DOHH2 (cell line): ENCODE data around the gene PAX2.

Source experiments
- H3F3A ChIP-seq: fragments of 200-600 bp; sonication (generic), shearing (Covaris generic); 2 replicates; pipeline ENCODE4 v1.6.0; 2016; ENCODE audit warnings: antibody characterized with exemption, mild to moderate bottlenecking; ENCODE audit not compliant: control insufficient read depth, insufficient read depth
- H3K27ac ChIP-seq: fragments of 200-600 bp; sonication (generic); 2 replicates; pipeline ENCODE4 v1.5.1; 2014; ENCODE audit warnings: low read depth, mild to moderate bottlenecking, low read length, moderate library complexity
- H3K27me3 ChIP-seq: fragments of 200-600 bp; sonication (generic); 2 replicates; pipeline ENCODE4 v1.6.1; 2014; ENCODE audit warnings: mild to moderate bottlenecking, low read length, mixed read lengths; ENCODE audit not compliant: control insufficient read depth
- H3K36me3 ChIP-seq: fragments of 200-600 bp; sonication (generic); 2 replicates; pipeline ENCODE4 v1.6.1; 2014; ENCODE audit warnings: mild to moderate bottlenecking, low read length, moderate library complexity, mixed read lengths; ENCODE audit not compliant: control insufficient read depth
- H3K4me1 ChIP-seq: fragments of 200-600 bp; sonication (generic); 2 replicates; pipeline ENCODE4 v1.6.1; 2014; ENCODE audit warnings: mild to moderate bottlenecking, low read length, mixed read lengths; ENCODE audit not compliant: control insufficient read depth
- H3K4me2 ChIP-seq: fragments of 200-600 bp; sonication (generic); 2 replicates; pipeline ENCODE4 v1.6.0; 2014; ENCODE audit warnings: mild to moderate bottlenecking, low read length, moderate library complexity
- H3K4me3 ChIP-seq: fragments of 200-600 bp; sonication (generic); 2 replicates; pipeline ENCODE4 v1.5.1; 2014; ENCODE audit warnings: mild to moderate bottlenecking, low read length, mixed read lengths
- H3K79me2 ChIP-seq: fragments of 200-600 bp; sonication (generic); 2 replicates; pipeline ENCODE4 v1.6.1; 2014; ENCODE audit warnings: mild to moderate bottlenecking, low read length, mixed read lengths; ENCODE audit not compliant: control insufficient read depth
- H3K9me2 ChIP-seq: fragments of 200-600 bp; sonication (generic); replicated peaks from 2 replicates; pipeline ENCODE4 v1.6.1; 2014; ENCODE audit warnings: mild to moderate bottlenecking, low read length, mixed read lengths; ENCODE audit not compliant: control insufficient read depth
- H3K9me3 ChIP-seq: fragments of 200-600 bp; sonication (generic); 2 replicates; pipeline ENCODE4 v1.6.1; 2014; ENCODE audit warnings: antibody characterized with exemption, low read length, mixed read lengths; ENCODE audit not compliant: control insufficient read depth, insufficient read depth
- H4K20me1 ChIP-seq: fragments of 200-600 bp; sonication (generic); 2 replicates; pipeline ENCODE4 v1.6.0; 2014; ENCODE audit warnings: low read depth, mild to moderate bottlenecking, antibody characterized with exemption, low read length, moderate library complexity; ENCODE audit not compliant: control insufficient read depth, insufficient read depth
- CTCF ChIP-seq: fragments of 200-600 bp; sonication (generic); IDR thresholded peaks from one replicate; pipeline ENCODE4 v1.5.1; 2014; ENCODE audit warnings: antibody characterized with exemption, mild to moderate bottlenecking, low read depth, low read length; ENCODE audit not compliant: poor library complexity, severe bottlenecking
- EZH2phosphoT487 ChIP-seq: fragments of 200-600 bp; sonication (generic); IDR thresholded peaks from 2 replicates; pipeline ENCODE4 v1.6.1; 2017; ENCODE audit warnings: borderline replicate concordance, mild to moderate bottlenecking, antibody characterized with exemption, low read length, moderate library complexity, mixed read lengths

Gene PAX2

GRCh38 chr10:100864036-100864885 lies 118.9 kb downstream of the PAX2 start:
- Histone ChIP-seq H3K4me2 (no peak overlapping the region), H3K36me3 (no peaks in the 10 kb centered on the region), H3K9me3 (no peaks in the 10 kb centered on the region), H3K9me2 (no peaks in the 10 kb centered on the region), H4K20me1 (no peaks in the 10 kb centered on the region), H3K27ac (no peak overlapping the region), H3K27me3 (peaks cover 19% of the 10 kb centered on the region), H3K4me3 (no peak overlapping the region), H3K4me1 (no peaks in the 10 kb centered on the region), H3K79me2 (no peaks in the 10 kb centered on the region), H3F3A (no peaks in the 10 kb centered on the region)
- no peak for TF ChIP-seq CTCF
- no peak for TF ChIP-seq EZH2phosphoT487

- H3K79me2 ChIP-seq, result no peaks in the 10 kb centered on the region
- H3K9me3 ChIP-seq, result no peaks in the 10 kb centered on the region
- no peaks in the 10 kb centered on the region for H3K9me2 ChIP-seq
- H3K27me3 ChIP-seq, result peaks cover 15% of the 10 kb centered on the region
- no peaks in the 10 kb centered on the region for H3K36me3 ChIP-seq
- H3K4me3 ChIP-seq, result no peak overlapping the region
- H3K27ac ChIP-seq, result no peak overlapping the region
- H4K20me1 ChIP-seq, result no peaks in the 10 kb centered on the region
- TF ChIP-seq CTCF, result no peak
- TF ChIP-seq EZH2phosphoT487, result no peak
- no peak overlapping the region for H3K4me2 ChIP-seq
- H3K4me1 ChIP-seq, result no peaks in the 10 kb centered on the region
- no peaks in the 10 kb centered on the region for H3F3A ChIP-seq
Measured at GRCh38 chr10:100864978-100865377, 119.6 kb downstream of the PAX2 start.

GRCh38 chr10:100866010-100866409 lies 120.6 kb downstream of the PAX2 start:
- Histone ChIP-seq H4K20me1 (no peaks in the 10 kb centered on the region), H3K9me2 (no peaks in the 10 kb centered on the region), H3K27me3 (peaks cover 13% of the 10 kb centered on the region), H3K36me3 (no peaks in the 10 kb centered on the region), H3K4me3 (no peak overlapping the region), H3K9me3 (no peaks in the 10 kb centered on the region), H3K4me1 (no peaks in the 10 kb centered on the region), H3K4me2 (no peak overlapping the region), H3K79me2 (no peaks in the 10 kb centered on the region), H3F3A (no peaks in the 10 kb centered on the region), H3K27ac (no peak overlapping the region)
- TF ChIP-seq CTCF (no peak), EZH2phosphoT487 (no peak)
